RWPE2 (cell line): Measurements from ENCODE around the gene JUND.

Experiments used
- ATAC-seq: fragments of 200-7000 bp; cut with Tn5 transposase; 3 replicates; pipeline ENCODE4 v1.9.1; 2021; ENCODE audit warnings: low read depth
- DNase-seq: peaks from one replicate; pipeline ENCODE4 v3.0.0-alpha.2; 2020; ENCODE audit warnings: low spot score
- H3K27ac ChIP-seq: fragments of 450-650 bp; 2 replicates; pipeline ENCODE4 v1.5.1; 2017; ENCODE audit warnings: mild to moderate bottlenecking; ENCODE audit not compliant: poor library complexity, severe bottlenecking
- H3K27me3 ChIP-seq: fragments of 250-450 bp; sonication (Bioruptor Pico); 2 replicates; pipeline ENCODE4 v1.5.1; 2021; ENCODE audit warnings: mild to moderate bottlenecking, moderate library complexity; ENCODE audit not compliant: insufficient read depth, poor library complexity, severe bottlenecking
- H3K36me3 ChIP-seq: fragments of 250-450 bp; sonication (Bioruptor Pico); 2 replicates; pipeline ENCODE4 v1.5.1; 2020; ENCODE audit warnings: low read depth, mild to moderate bottlenecking, moderate library complexity
- H3K4me1 ChIP-seq: fragments of 250-450 bp; sonication (Bioruptor Pico); 2 replicates; pipeline ENCODE4 v1.5.1; 2021; ENCODE audit warnings: mild to moderate bottlenecking, moderate library complexity; ENCODE audit not compliant: insufficient read depth, poor library complexity, severe bottlenecking
- H3K4me3 ChIP-seq: fragments of 250-450 bp; sonication (Bioruptor Pico); 2 replicates; pipeline ENCODE4 v1.5.1; 2021; ENCODE audit warnings: mild to moderate bottlenecking, moderate library complexity; ENCODE audit not compliant: severe bottlenecking
- H3K9me3 ChIP-seq: fragments of 250-450 bp; sonication (Bioruptor Pico); 2 replicates; pipeline ENCODE4 v1.5.1; 2021; ENCODE audit warnings: mild to moderate bottlenecking, moderate library complexity; ENCODE audit not compliant: severe bottlenecking
- TF ChIP-seq, protein P1 (sequence below): fragments of 450-650 bp; IDR thresholded peaks from one replicate; pipeline ENCODE4 v1.5.1; 2017; ENCODE audit warnings: mild to moderate bottlenecking, moderate library complexity; ENCODE audit not compliant: poor library complexity, severe bottlenecking

JUND gene

GRCh38 chr19:18319591-18320135 lies 38.2 kb upstream of the JUND start:
- Histone ChIP-seq H3K9me3 (no peaks in the 10 kb centered on the region), H3K27me3 (no peaks in the 10 kb centered on the region), H3K4me1 (peaks cover 8% of the 10 kb centered on the region), H3K27ac (no peak overlapping the region), H3K36me3 (peaks cover 37% of the 10 kb centered on the region), H3K4me3 (no peak overlapping the region)
- DNase-seq (no peak), ATAC-seq (no peak)
- TF ChIP-seq, protein P1, sequence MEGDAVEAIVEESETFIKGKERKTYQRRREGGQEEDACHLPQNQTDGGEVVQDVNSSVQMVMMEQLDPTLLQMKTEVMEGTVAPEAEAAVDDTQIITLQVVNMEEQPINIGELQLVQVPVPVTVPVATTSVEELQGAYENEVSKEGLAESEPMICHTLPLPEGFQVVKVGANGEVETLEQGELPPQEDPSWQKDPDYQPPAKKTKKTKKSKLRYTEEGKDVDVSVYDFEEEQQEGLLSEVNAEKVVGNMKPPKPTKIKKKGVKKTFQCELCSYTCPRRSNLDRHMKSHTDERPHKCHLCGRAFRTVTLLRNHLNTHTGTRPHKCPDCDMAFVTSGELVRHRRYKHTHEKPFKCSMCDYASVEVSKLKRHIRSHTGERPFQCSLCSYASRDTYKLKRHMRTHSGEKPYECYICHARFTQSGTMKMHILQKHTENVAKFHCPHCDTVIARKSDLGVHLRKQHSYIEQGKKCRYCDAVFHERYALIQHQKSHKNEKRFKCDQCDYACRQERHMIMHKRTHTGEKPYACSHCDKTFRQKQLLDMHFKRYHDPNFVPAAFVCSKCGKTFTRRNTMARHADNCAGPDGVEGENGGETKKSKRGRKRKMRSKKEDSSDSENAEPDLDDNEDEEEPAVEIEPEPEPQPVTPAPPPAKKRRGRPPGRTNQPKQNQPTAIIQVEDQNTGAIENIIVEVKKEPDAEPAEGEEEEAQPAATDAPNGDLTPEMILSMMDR: no peak

DNA sequence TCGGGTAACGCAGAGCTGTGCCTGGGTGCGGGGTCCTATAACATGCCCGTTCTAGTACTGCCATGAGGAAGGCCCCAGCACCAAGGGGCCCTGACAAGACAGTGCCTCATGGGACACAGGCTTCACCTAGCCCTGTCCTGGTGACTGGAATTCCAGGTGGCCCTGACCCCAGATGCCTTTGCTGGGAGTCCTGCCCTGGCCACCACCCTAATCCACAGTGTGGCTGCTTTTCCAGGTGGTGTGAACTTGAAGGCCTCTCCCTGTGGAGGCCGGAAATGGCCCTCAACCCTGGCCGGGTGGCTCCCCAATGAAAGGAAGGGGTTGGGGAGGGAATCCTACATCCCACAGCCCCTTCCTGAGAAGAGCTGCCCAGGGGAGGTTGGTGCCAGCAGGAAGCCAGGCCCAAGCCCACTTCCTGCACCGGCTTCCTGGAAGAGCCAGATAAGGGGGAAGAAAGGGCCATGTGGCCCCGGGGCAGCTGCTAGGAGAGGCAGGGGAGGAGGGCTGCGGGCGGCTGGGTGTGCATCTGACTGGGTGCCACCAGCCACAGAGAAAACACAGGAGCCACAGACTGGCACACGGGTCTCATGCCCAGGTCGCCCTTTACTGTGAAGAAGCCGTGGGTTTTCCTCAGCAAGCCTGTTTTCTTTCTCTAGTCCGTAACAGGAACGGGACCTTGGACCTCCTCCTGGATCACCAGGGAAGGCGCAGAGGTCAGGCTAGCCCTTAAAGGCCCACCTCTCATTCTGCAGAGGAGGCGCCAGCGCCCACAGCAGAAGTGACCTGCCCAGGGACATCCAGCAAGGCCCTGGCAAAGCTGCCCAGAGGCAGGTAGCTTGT lies 36.8 kb upstream of the JUND start:
- TF ChIP-seq, protein P1: no peak
- no peak overlapping the region for H3K4me3 ChIP-seq
- DNase-seq (no peak), ATAC-seq (no peak)
- H3K4me1 ChIP-seq: peaks cover 8% of the 10 kb centered on the region
- H3K27me3 ChIP-seq: no peaks in the 10 kb centered on the region
- H3K27ac ChIP-seq: peak overlapping the region; percentile 35
- peaks cover 52% of the 10 kb centered on the region for H3K36me3 ChIP-seq
- H3K9me3 ChIP-seq: no peaks in the 10 kb centered on the region

GRCh38 chr19:18313398-18313797 lies 32.0 kb upstream of the JUND start:
- no peak overlapping the region for H3K27ac ChIP-seq
- no peaks in the 10 kb centered on the region for H3K4me1 ChIP-seq
- H3K36me3 ChIP-seq: peaks cover 74% of the 10 kb centered on the region

DNA sequence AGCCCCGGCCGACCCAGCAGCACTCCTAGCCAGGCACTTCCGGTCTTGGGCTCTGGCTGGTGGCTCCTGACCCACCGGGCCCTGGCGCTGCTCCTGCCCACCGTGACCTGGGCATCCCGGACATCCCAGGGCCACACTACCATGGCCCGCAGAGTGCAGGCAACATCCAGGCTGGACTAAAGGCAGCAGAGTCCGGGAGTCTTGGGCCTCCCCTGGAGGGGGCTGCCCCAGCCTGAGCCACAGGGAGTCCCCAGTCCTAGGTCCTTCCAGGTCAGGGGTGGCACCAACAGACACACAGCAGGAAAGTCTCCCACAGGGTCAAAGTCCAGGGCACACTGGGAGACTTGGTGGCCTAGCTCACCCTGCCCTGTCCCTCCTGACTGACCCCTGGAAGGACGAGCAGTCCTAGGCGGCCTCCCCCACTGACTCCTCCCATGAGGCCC lies 30.7 kb upstream of the JUND start:
- no peaks in the 10 kb centered on the region for H3K4me1 ChIP-seq
- no peaks in the 10 kb centered on the region for H3K9me3 ChIP-seq
- DNase-seq (no peak), ATAC-seq (no peak)
- H3K27me3 ChIP-seq: no peaks in the 10 kb centered on the region
- H3K4me3 ChIP-seq: no peak overlapping the region
- TF ChIP-seq, protein P1: no peak
- H3K27ac ChIP-seq: no peak overlapping the region
- H3K36me3 ChIP-seq: peaks cover 85% of the 10 kb centered on the region

More at GRCh38 chr19:18313398-18313797, 32.0 kb upstream of the JUND start:
- ATAC-seq (no peak), DNase-seq (no peak)
- H3K4me3 ChIP-seq: no peak overlapping the region
- no peaks in the 10 kb centered on the region for H3K27me3 ChIP-seq
- H3K9me3 ChIP-seq: no peaks in the 10 kb centered on the region
- TF ChIP-seq, protein P1: no peak
